Subcutaneous abdominal adipose tissue (tissue), 5 donors: ENCODE measurements around the gene RBMS3.
"Not testable (repeated sequence)": the region's sequence is repeated elsewhere in the genome, so short reads cannot be mapped to it uniquely, and the experiment has no call there.

ENCODE experiments used
- H3K27ac ChIP-seq: one replicate; pipeline ENCODE4 v1.7.0; 2013; ENCODE audit warnings: low read depth, mild to moderate bottlenecking, inconsistent platforms, low read length, moderate library complexity
- H3K27me3 ChIP-seq, 5 donors: one replicate each; pipeline ENCODE4 v1.7.0; 2013; ENCODE audit warnings: low read length in 5 of 5, inconsistent platforms in 1 of 5; ENCODE audit not compliant: control insufficient read depth in 5 of 5, insufficient read depth in 4 of 5
- H3K36me3 ChIP-seq, 5 donors: one replicate each; pipeline ENCODE4 v1.7.0; 2013; ENCODE audit warnings: low read length in 5 of 5; ENCODE audit not compliant: control insufficient read depth in 5 of 5, insufficient read depth in 5 of 5
- H3K4me1 ChIP-seq, 5 donors: one replicate each; pipeline ENCODE4 v1.7.0; 2013; ENCODE audit warnings: low read length in 5 of 5, mild to moderate bottlenecking in 3 of 5, moderate library complexity in 1 of 5; ENCODE audit not compliant: control insufficient read depth in 5 of 5, insufficient read depth in 5 of 5
- H3K4me3 ChIP-seq, 5 donors: one replicate each; pipeline ENCODE4 v1.7.0; 2013; ENCODE audit warnings: low read length in 5 of 5, low read depth in 1 of 5
- H3K9ac ChIP-seq, 5 donors: one replicate each; pipeline ENCODE4 v1.7.0; 2013; ENCODE audit warnings: low read length in 5 of 5, mild to moderate bottlenecking in 4 of 5, moderate library complexity in 3 of 5
- H3K9me3 ChIP-seq, 5 donors: one replicate each; pipeline ENCODE4 v1.7.0; 2013; ENCODE audit warnings: low read length in 5 of 5; ENCODE audit not compliant: control insufficient read depth in 5 of 5
- donor health status: healthy.
- donor health status: healthy.
- donor health status: healthy.
- donor health status: healthy.
- donor health status: healthy.

The RBMS3 gene

GRCh38 chr3:29280404-29281093 lies at the start of gene RBMS3:
TSS of gene RBMS3 (plus strand) at chr3:29281071.
- peak within 1 kb of the TSS; percentile 72 to 94 (median 89) for H3K4me3 ChIP-seq
- no peaks in the 10 kb centered on the region for H3K27me3 ChIP-seq
- no peaks in the 10 kb centered on the region for H3K36me3 ChIP-seq
- no peaks in the 10 kb centered on the region for H3K9me3 ChIP-seq
- H3K4me1 ChIP-seq = peaks cover 0 to 26% (median 17%) of the 10 kb centered on the region in 5 donors
- H3K27ac ChIP-seq = peak within 1 kb of the TSS; percentile 95
- H3K9ac ChIP-seq = peak within 1 kb of the TSS; percentile 76 to 95 (median 90)

- not testable (repeated sequence) for H3K4me1 ChIP-seq, H3K9ac ChIP-seq, H3K9me3 ChIP-seq, H3K36me3 ChIP-seq, H3K27ac ChIP-seq, H3K27me3 ChIP-seq, H3K4me3 ChIP-seq
Measured at GRCh38 chr3:29233126-29233525, 47.7 kb upstream of the RBMS3 start.

GRCh38 chr3:29236146-29236840 lies 44.6 kb upstream of the RBMS3 start:
- Histone ChIP-seq H3K4me3 (no peak overlapping the region), H3K27me3 (no peaks in the 10 kb centered on the region), H3K9me3 (peaks cover 0 to 4% (median 3%) of the 10 kb centered on the region in 5 donors), H3K36me3 (no peaks in the 10 kb centered on the region), H3K27ac (no peak overlapping the region), H3K4me1 (peaks cover 0 to 3% (median 0%) of the 10 kb centered on the region in 5 donors), H3K9ac (no peak overlapping the region)

- Histone ChIP-seq H3K4me1 (peaks cover 0 to 3% (median 0%) of the 10 kb centered on the region in 5 donors), H3K36me3 (no peaks in the 10 kb centered on the region)
Measured at GRCh38 chr3:29239376-29239775, 41.5 kb upstream of the RBMS3 start.

GRCh38 chr3:29240248-29240647 lies 40.6 kb upstream of the RBMS3 start:
- no peak overlapping the region for H3K4me3 ChIP-seq
- peaks cover 0 to 5% (median 3%) of the 10 kb centered on the region in 5 donors for H3K9me3 ChIP-seq
- H3K27ac ChIP-seq = no peak overlapping the region
- no peaks in the 10 kb centered on the region for H3K27me3 ChIP-seq
- H3K36me3 ChIP-seq = no peaks in the 10 kb centered on the region
- H3K9ac ChIP-seq = no peak overlapping the region
- H3K4me1 ChIP-seq = peaks cover 0 to 3% (median 0%) of the 10 kb centered on the region in 5 donors

More at GRCh38 chr3:29239376-29239775, 41.5 kb upstream of the RBMS3 start:
- H3K27ac ChIP-seq = no peak overlapping the region
- H3K9ac ChIP-seq = no peak overlapping the region
- H3K9me3 ChIP-seq = peaks cover 0 to 5% (median 3%) of the 10 kb centered on the region in 5 donors
- H3K4me3 ChIP-seq = no peak overlapping the region
- no peaks in the 10 kb centered on the region for H3K27me3 ChIP-seq

GRCh38 chr3:29240887-29241286 lies 40.0 kb upstream of the RBMS3 start:
- no peaks in the 10 kb centered on the region for H3K27me3 ChIP-seq
- no peaks in the 10 kb centered on the region for H3K36me3 ChIP-seq
- H3K9ac ChIP-seq = no peak overlapping the region
- H3K4me1 ChIP-seq = peaks cover 0 to 3% (median 0%) of the 10 kb centered on the region in 5 donors
- peaks cover 0 to 5% (median 3%) of the 10 kb centered on the region in 5 donors for H3K9me3 ChIP-seq
- H3K27ac ChIP-seq = no peak overlapping the region
- H3K4me3 ChIP-seq = no peak overlapping the region

- Histone ChIP-seq H3K27me3 (no peaks in the 10 kb centered on the region), H3K27ac (no peak overlapping the region), H3K9me3 (peaks cover 0 to 5% (median 3%) of the 10 kb centered on the region in 5 donors), H3K9ac (no peak overlapping the region), H3K4me1 (peaks cover 0 to 3% (median 0%) of the 10 kb centered on the region in 5 donors), H3K36me3 (no peaks in the 10 kb centered on the region), H3K4me3 (no peak overlapping the region)
Measured at GRCh38 chr3:29241855-29242254, 39.0 kb upstream of the RBMS3 start.

- H3K27ac ChIP-seq = no peak overlapping the region
- H3K36me3 ChIP-seq = no peaks in the 10 kb centered on the region
- H3K9me3 ChIP-seq = peaks cover 0 to 5% (median 3%) of the 10 kb centered on the region in 5 donors
- no peaks in the 10 kb centered on the region for H3K27me3 ChIP-seq
- no peak overlapping the region for H3K4me3 ChIP-seq
- H3K9ac ChIP-seq = no peak overlapping the region
- peaks cover 0 to 3% (median 0%) of the 10 kb centered on the region in 5 donors for H3K4me1 ChIP-seq
Measured at GRCh38 chr3:29242296-29242695, 38.6 kb upstream of the RBMS3 start.

GRCh38 chr3:29245441-29245840 lies 35.4 kb upstream of the RBMS3 start:
- Histone ChIP-seq H3K27ac (no peak overlapping the region), H3K9me3 (peaks cover 0 to 5% (median 3%) of the 10 kb centered on the region in 5 donors), H3K36me3 (no peaks in the 10 kb centered on the region), H3K27me3 (no peaks in the 10 kb centered on the region), H3K4me1 (no peaks in the 10 kb centered on the region), H3K4me3 (no peak overlapping the region), H3K9ac (no peak overlapping the region)

- Histone ChIP-seq H3K36me3 (no peaks in the 10 kb centered on the region), H3K9me3 (no peaks in the 10 kb centered on the region), H3K27me3 (no peaks in the 10 kb centered on the region)
Measured at GRCh38 chr3:29247088-29247745, 33.7 kb upstream of the RBMS3 start.

More at GRCh38 chr3:29247088-29247745, 33.7 kb upstream of the RBMS3 start:
- Histone ChIP-seq H3K9ac (no peak overlapping the region), H3K4me1 (no peaks in the 10 kb centered on the region), H3K4me3 (no peak overlapping the region), H3K27ac (no peak overlapping the region)
